ENCODE data around the gene CCDC18.
"Not testable (repeated sequence)": the region's sequence is repeated elsewhere in the genome, so short reads cannot be mapped to it uniquely, and the experiment has no call there.

Gene CCDC18

DNA sequence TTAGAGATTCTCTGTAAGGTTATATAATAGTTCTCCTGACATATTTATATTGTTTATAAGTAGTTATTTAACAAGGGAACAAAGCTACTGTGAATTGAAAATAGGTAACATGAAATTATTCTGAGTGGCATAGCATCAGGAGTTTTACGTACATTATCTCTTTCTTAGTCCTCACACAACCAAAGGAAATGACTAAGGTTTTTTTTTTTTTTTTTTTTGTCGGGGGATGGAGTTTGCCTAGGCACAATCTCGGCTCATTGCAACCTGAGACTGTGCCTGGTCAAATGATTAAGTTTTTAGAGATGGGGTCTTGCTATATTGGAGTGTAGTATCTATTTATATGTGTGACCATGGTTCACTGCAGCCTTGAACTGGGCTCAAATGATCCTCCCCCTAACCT lies 25.2 kb upstream of the CCDC18 start:
- H3K4me1 Mint-ChIP-seq (ENCODE audit: low read depth): peaks cover 11% of the 10 kb centered on the region
- H3K4me3 Mint-ChIP-seq: no peak overlapping the region
- no peaks in the 10 kb centered on the region for H3K9me3 Mint-ChIP-seq
- H3K27ac Mint-ChIP-seq: peak overlapping the region; percentile 59
- H3K36me3 Mint-ChIP-seq (ENCODE audit: low read depth): peaks cover 21% of the 10 kb centered on the region
- no peaks in the 10 kb centered on the region for H3K27me3 Mint-ChIP-seq (ENCODE audit: low read depth)

DNA sequence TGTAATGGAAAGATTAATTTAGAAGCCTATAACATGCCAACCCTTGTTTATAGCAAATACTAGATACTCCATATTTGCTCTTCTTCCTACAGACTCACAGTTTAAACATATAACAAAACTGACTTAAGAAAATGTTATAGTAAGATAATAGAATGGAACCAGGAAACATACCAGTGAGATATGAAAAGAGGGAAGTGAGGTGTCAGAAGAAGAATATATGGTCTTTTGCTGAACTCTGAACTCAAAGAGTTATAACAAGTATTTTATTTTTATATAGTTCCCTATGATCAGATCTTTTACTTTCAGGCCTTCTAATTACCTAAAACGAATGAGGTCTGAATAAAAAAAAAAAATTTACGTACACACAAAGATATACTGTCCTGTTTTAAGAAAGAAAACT lies 21.2 kb upstream of the CCDC18 start:
- H3K36me3 Mint-ChIP-seq (ENCODE audit: low read depth): peaks cover 19% of the 10 kb centered on the region
- H3K27me3 Mint-ChIP-seq (ENCODE audit: low read depth): no peaks in the 10 kb centered on the region

DNA sequence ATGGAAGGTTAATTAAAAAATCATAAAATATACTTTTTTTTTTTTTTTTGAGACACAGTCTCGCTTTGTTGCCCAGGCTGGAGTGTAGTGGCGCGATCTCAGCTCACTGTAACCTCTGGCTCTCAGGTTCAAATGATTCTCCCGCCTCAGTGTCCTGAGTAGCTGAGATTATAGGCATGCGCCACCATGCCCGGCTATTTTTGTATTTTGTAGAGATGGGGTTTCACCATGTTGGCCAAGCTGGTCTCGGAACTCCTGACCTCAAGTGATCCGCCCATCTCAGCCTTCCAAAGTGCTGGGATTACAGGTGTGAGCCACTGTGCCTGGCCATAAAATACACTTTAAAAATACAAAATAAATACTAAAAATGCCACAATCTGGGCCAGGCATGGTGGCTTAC lies 17.2 kb upstream of the CCDC18 start:
- not testable (repeated sequence) for H3K27ac Mint-ChIP-seq; H3K4me3 Mint-ChIP-seq; H3K27me3 Mint-ChIP-seq (ENCODE audit: low read depth)
- H3K4me1 Mint-ChIP-seq (ENCODE audit: low read depth): peaks cover 16% of the 10 kb centered on the region
- H3K36me3 Mint-ChIP-seq (ENCODE audit: low read depth): peaks cover 35% of the 10 kb centered on the region
- peaks cover 21% of the 10 kb centered on the region for H3K9me3 Mint-ChIP-seq

More for the DNA sequence above, 21.2 kb upstream of the CCDC18 start:
- no peak overlapping the region for H3K27ac Mint-ChIP-seq
- H3K9me3 Mint-ChIP-seq: no peaks in the 10 kb centered on the region
- no peak overlapping the region for H3K4me3 Mint-ChIP-seq
- H3K4me1 Mint-ChIP-seq (ENCODE audit: low read depth): peaks cover 14% of the 10 kb centered on the region

DNA sequence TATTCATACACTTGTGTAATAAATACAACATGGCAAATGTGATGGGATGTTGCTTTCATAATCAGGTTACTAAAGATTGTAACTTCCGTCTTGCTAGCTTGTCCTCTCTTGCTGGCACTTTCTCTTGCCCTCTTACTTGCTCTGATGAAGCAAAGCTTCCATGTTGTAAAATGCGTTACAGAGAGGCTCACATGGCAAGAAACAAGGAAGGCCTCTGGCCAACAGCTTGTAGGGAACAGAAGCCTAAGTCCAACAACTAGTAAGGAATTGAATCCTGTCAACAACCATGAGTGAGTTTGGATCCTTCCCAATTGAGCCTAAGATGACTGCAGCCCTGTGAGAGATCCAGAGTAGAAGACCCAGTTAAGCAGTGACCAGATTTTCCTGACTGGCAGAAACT lies 15.7 kb upstream of the CCDC18 start:
- H3K4me3 Mint-ChIP-seq: no peak overlapping the region
- H3K27ac Mint-ChIP-seq: no peak overlapping the region
- peaks cover 19% of the 10 kb centered on the region for H3K4me1 Mint-ChIP-seq (ENCODE audit: low read depth)
- peaks cover 25% of the 10 kb centered on the region for H3K9me3 Mint-ChIP-seq
- H3K36me3 Mint-ChIP-seq (ENCODE audit: low read depth): peaks cover 38% of the 10 kb centered on the region
- H3K27me3 Mint-ChIP-seq (ENCODE audit: low read depth): no peaks in the 10 kb centered on the region

DNA sequence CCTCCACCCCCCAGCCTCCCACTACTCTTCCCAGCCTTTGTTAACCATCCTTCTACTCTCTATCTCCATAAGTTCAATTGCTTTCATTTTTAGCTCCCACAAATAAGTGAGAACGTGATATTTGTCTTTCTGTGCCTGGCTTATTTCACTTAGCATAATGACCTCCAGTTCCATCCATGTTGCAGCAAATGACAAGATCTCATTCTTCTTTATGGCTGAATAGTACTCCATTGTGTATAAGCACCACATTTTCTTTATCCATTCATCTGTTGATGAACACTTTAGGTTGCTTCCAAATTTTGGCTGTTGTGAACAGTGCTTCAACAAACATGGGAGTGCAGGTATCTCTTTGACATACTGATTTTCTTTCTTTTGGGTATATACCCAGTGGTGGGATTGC lies 14.6 kb upstream of the CCDC18 start:
- not testable (repeated sequence) for H3K4me3 Mint-ChIP-seq; H3K27me3 Mint-ChIP-seq (ENCODE audit: low read depth); H3K27ac Mint-ChIP-seq
- Mint-ChIP-seq H3K36me3 (ENCODE audit: low read depth) (peaks cover 41% of the 10 kb centered on the region), H3K9me3 (peaks cover 25% of the 10 kb centered on the region), H3K4me1 (ENCODE audit: low read depth) (peaks cover 21% of the 10 kb centered on the region)

DNA sequence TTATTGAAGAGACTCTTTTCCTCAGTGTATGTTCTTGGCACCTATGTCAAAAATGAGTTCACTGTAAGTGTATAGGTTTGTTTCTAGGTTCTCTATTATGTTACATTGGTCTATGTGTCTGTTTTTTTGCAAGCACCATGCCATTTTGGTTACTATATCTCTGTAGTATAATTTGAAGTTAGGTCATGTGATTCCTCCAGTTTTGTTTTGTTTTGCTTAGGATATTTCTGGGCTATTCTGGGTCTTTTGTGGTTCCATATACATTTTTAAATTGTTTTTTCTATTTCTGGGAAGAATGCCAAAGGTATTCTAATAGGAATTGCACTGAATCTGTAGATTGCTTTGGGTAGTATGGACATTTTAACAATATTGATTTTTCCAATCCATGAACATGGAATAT lies 13.5 kb upstream of the CCDC18 start:
- Mint-ChIP-seq H3K36me3 (ENCODE audit: low read depth) (peaks cover 42% of the 10 kb centered on the region), H3K27ac (no peak overlapping the region), H3K4me3 (no peak overlapping the region), H3K4me1 (ENCODE audit: low read depth) (peaks cover 30% of the 10 kb centered on the region), H3K27me3 (ENCODE audit: low read depth) (no peaks in the 10 kb centered on the region), H3K9me3 (peaks cover 25% of the 10 kb centered on the region)

DNA sequence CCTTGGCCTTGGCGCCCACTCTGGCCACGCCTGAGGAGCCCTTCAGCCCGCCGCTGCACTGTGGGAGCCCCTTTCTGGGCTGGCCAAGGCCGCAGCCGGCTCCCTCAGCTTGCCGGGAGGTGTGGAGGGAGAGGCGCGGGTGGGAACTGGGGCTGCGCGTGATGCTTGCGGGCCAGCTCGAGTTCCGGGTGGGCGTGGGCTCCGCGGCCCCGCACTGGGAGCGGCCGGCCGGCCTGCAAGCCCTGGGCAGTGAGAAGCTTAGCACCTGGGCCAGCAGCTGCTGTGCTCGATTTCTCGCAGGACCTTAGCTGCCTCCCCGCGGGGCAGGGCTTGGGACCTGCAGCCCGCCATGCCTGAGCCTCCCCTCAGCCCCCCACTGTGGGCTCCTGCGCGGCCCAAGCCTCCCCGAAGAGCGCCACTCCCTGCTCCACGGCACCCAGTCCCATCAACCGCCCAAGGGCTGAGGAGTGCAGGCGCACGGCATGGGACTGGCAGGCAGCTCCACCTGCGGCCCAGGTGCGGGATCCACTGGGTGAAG lies 10.3 kb upstream of the CCDC18 start:
- not testable (repeated sequence) for H3K27ac Mint-ChIP-seq; H3K4me3 Mint-ChIP-seq; H3K27me3 Mint-ChIP-seq (ENCODE audit: low read depth)
- Mint-ChIP-seq H3K36me3 (ENCODE audit: low read depth) (peaks cover 50% of the 10 kb centered on the region), H3K4me1 (ENCODE audit: low read depth) (peaks cover 33% of the 10 kb centered on the region), H3K9me3 (peaks cover 30% of the 10 kb centered on the region)

DNA sequence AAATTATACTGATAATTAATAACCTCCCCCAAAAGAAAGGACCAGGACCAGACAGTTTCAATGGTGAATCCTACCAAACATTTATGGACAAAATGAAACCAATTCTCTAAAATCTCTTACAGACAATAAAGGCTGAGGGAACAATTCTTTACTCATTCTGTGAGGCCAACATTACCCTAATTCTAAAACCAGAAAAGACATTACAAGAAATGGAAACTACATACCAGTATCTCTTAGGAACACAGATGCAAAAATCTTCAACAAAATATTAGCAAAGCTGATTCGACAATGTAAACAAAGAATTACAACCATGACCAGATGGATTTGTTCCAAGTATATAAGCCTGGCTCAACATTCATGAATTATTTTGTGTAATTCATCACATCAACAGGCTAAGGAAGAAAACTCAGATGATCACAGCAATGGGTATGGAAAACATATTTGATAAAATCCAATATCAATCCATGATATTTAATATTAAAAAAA lies 8.9 kb upstream of the CCDC18 start:
- Mint-ChIP-seq H3K4me1 (ENCODE audit: low read depth) (peaks cover 37% of the 10 kb centered on the region), H3K27me3 (ENCODE audit: low read depth) (no peaks in the 10 kb centered on the region), H3K27ac (peak overlapping the region; percentile 75), H3K4me3 (peak overlapping the region; percentile 84), H3K9me3 (peaks cover 22% of the 10 kb centered on the region), H3K36me3 (ENCODE audit: low read depth) (peaks cover 46% of the 10 kb centered on the region)

DNA sequence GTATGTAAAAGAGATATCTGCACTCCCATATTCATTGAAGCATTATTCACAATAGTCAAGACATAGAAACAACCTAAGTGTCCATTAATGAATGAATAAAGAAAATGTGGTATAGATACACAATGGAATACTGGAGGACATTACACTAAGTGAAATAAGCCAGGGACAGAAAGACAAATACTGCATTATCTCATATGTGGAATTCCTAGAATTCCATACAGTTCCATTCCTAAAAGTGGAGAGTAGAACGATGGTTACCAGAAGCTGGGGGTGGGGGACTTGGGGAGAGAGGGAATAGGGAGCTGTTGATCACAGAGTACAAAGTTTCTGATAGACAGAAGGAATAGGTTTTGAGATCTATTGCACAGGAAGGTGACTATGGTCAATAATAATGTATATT lies 7.7 kb upstream of the CCDC18 start:
- peaks cover 35% of the 10 kb centered on the region for H3K36me3 Mint-ChIP-seq (ENCODE audit: low read depth)
- no peak overlapping the region for H3K27ac Mint-ChIP-seq
- peaks cover 15% of the 10 kb centered on the region for H3K9me3 Mint-ChIP-seq
- no peaks in the 10 kb centered on the region for H3K27me3 Mint-ChIP-seq (ENCODE audit: low read depth)
- no peak overlapping the region for H3K4me3 Mint-ChIP-seq
- peaks cover 41% of the 10 kb centered on the region for H3K4me1 Mint-ChIP-seq (ENCODE audit: low read depth)

DNA sequence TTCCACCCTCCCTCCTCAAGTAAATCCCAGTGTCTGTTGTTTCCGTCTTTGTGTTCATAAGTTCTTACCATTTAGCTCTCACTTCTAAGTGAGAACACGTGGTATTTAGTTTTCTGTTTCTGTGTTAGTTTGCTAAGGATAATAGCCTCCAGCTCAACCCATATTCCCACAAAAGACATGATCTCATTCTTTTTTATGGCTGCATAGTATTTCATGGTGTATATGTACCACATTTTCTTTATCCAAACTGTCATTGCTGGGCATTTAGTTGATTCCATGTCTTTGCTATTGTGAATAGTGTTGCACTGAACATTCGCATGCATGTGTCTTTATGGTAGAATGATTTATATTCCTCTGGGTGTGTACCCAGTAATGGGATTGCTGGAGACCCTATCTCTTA lies 5.9 kb upstream of the CCDC18 start:
- not testable (repeated sequence) for H3K4me3 Mint-ChIP-seq; H3K27ac Mint-ChIP-seq; H3K27me3 Mint-ChIP-seq (ENCODE audit: low read depth); H3K9me3 Mint-ChIP-seq
- peaks cover 49% of the 10 kb centered on the region for H3K4me1 Mint-ChIP-seq (ENCODE audit: low read depth)
- H3K36me3 Mint-ChIP-seq (ENCODE audit: low read depth): peaks cover 39% of the 10 kb centered on the region

DNA sequence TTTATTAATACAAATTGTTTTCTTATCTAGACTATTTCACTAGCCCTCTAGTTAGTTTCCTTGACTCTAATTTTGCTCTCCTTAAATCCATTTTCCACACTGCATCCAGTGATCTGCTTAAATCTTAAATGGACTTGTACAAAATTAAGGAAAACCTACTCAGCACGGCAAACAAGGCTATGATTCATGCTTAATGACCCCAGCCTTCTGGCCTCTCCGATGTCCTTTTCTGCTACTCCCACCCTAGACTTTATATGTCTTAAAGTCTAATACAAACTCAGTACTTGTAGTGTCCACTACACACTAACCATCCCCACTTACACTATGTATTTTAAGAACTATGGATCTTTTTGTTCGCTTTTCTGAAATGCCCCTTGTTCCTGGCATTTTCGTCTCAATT lies 2.5 kb upstream of the CCDC18 start:
- no peaks in the 10 kb centered on the region for H3K27me3 Mint-ChIP-seq (ENCODE audit: low read depth)

DNA sequence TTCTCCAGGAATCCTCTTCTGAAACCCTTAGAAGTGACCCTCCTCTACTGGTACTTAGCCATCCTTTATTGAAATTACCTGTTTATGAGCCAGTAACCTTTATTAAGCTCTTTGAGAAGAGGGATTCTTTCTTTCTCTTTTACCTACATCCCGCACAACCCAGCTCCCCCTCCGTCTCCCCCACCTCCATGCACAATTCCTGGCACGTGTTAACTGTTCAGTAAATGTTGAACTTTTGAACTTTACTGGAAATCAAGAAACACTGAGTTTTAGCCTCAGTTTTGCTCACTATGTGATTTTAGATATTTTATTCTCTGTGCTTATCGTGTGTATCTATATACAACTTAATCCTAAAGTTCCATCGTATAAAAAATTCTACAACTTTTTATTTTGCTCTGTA lies 2.1 kb upstream of the CCDC18 start:
- H3K9me3 Mint-ChIP-seq: peaks cover 5% of the 10 kb centered on the region
- peak overlapping the region; percentile 96 for H3K4me3 Mint-ChIP-seq
- H3K27ac Mint-ChIP-seq: peak overlapping the region; percentile 46
- H3K4me1 Mint-ChIP-seq (ENCODE audit: low read depth): peaks cover 45% of the 10 kb centered on the region
- H3K27me3 Mint-ChIP-seq (ENCODE audit: low read depth): no peaks in the 10 kb centered on the region
- H3K36me3 Mint-ChIP-seq (ENCODE audit: low read depth): peaks cover 30% of the 10 kb centered on the region

More for the DNA sequence above, 2.5 kb upstream of the CCDC18 start:
- Mint-ChIP-seq H3K36me3 (ENCODE audit: low read depth) (peaks cover 32% of the 10 kb centered on the region), H3K4me3 (peak overlapping the region; percentile 96), H3K27ac (peak overlapping the region; percentile 46), H3K4me1 (ENCODE audit: low read depth) (peaks cover 42% of the 10 kb centered on the region), H3K9me3 (peaks cover 5% of the 10 kb centered on the region)

DNA sequence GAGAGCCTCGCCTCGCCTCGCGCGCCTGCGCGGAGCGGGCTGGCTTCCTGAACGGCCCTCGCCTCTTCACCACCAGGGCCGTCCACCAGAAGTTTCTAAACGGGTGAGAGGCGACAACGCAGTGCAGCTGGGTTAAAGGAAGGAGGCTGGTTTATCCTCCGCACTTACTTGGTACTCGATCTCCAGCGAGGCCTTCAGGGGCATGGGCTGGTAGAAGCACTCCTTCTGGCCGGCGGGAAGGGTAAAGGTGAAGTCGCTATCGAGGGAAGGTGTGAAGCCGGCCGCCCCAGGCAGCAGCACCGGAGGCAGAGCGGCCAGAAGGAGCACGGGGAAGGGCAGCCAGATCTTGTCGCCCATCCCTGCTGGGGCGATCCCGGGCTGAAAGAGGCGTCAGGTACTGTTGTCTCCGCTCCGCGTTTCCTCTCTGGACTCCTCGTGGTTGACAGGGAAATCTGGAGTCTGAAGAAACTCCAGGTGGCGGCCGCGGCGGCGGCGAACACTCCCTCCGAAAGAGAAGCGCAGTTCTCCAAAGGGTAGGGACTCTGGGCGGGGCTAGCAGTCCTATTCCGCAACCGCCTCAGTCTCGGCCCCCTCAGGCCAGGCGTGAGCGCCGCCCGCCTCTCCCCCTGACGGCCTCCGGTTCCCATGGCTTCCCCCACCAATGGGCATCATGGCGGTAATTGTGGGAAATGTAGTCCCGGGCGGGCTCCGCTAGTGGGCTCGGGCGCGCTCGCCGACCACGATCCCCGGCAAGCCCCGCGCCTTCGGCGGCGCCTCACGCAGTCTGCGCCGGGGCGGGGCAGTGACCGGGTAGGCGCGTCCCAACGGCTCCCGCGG lies 420 bp upstream of the CCDC18 start, which contains the start of gene TMED5:
Gene TMED5, minus strand, starts transcription at position 528 of the 837 bp plus-strand sequence. Its CDS starts 171 bp downstream, at position 357.
- Mint-ChIP-seq H3K9me3 (no peaks in the 10 kb centered on the region), H3K4me3 (peak within 1 kb of the TSS; percentile 96), H3K27me3 (ENCODE audit: low read depth) (no peaks in the 10 kb centered on the region), H3K36me3 (ENCODE audit: low read depth) (peaks cover 27% of the 10 kb centered on the region), H3K27ac (peak within 1 kb of the TSS; percentile 99), H3K4me1 (ENCODE audit: low read depth) (peaks cover 47% of the 10 kb centered on the region)

DNA sequence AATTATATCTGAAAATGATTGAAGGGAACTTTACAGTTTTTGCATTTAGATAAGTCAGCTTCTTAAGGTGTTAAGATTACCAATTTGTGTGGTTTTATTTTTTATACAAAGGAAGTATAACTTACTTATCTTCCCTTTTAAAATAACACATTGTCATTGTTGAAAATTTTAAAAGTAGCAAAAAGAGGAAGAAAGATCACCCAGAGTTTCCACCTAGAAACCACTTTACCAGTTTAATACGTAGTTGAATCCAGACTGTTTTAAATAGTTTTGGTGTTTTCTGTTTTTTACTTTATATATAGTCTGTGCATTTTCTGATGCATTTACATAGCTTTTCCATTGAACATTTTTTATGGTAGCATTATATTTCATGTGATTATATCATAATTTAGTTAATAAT lies 6.1 kb downstream of the CCDC18 start:
- peaks cover 22% of the 10 kb centered on the region for H3K36me3 Mint-ChIP-seq (ENCODE audit: low read depth)
- peaks cover 45% of the 10 kb centered on the region for H3K4me1 Mint-ChIP-seq (ENCODE audit: low read depth)
- H3K27me3 Mint-ChIP-seq (ENCODE audit: low read depth): no peaks in the 10 kb centered on the region
- H3K27ac Mint-ChIP-seq: no peak overlapping the region
- no peak overlapping the region for H3K4me3 Mint-ChIP-seq
- H3K9me3 Mint-ChIP-seq: no peaks in the 10 kb centered on the region

DNA sequence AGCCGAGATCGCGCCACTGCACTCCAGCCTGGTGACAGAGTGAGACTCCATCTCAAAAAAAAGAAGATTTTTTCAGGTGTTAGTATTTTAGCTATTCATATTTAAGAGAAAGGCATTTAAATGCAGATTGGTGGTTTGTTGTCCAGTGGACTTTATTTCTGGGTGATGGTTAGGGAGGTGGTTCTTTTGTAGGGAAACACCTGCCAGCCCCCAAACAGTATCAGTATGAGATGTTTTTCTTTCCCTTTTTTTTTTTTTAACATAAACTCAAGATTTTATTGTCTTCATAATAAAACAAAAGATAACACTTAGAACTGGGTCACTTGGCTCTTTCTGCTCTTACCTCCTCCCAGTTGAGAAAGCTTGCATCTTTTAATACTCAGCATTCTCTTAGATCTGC lies 9.9 kb downstream of the CCDC18 start:
- Mint-ChIP-seq H3K4me1 (ENCODE audit: low read depth) (peaks cover 22% of the 10 kb centered on the region), H3K4me3 (no peak overlapping the region), H3K27ac (no peak overlapping the region), H3K36me3 (ENCODE audit: low read depth) (peaks cover 28% of the 10 kb centered on the region), H3K9me3 (no peaks in the 10 kb centered on the region), H3K27me3 (ENCODE audit: low read depth) (no peaks in the 10 kb centered on the region)

Data from T-helper 1 cell treated with Interleukin-12 subunit alpha and Interleukin-12 subunit beta and Interleukin-4 antibody, amounts not matched to agents 30 μg/mL and 1 μg/mL, for 36 hours (primary cell).